C4-2B (cell line): ENCODE measurements around the gene ITGB5.

ENCODE experiments used
- CTCF ChIP-seq: fragments of 450-650 bp; conservative IDR thresholded peaks from 2 replicates; pipeline ENCODE4 v1.5.1; 2017; ENCODE audit warnings: mild to moderate bottlenecking
- ZFX ChIP-seq: fragments of 450-650 bp; IDR thresholded peaks from 2 replicates; pipeline ENCODE4 v1.6.1; 2017

GRCh38 chr3:124793054-124793739, 94.0 kb downstream of the ITGB5 start:
- no peak for TF ChIP-seq CTCF
- TF ChIP-seq ZFX = no peak
